ENCODE data around the gene PADI3.

DNA sequence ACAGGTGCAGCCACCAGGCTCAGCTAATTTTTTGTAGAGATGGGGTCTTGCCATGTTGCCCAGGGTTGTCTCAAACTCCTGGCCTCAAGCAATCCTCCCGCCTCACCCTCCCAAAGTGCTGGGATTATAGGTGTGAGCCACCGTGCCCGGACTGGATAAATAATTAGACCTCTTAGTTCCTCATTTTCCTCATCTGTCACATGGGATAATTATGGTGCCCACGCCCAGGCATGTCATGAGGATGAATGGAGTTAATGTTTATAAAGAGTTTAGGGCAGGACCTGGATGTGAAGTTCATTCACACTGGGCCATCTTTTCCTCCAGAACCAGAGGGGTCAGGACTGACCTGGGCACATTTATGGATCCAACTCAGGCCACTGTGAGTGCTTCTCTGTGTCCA is 23.7 kb downstream of the PADI3 start:
- TF ChIP-seq EZH2 (IDR thresholded peaks at IDR 0.05) (no peak), POLR2AphosphoS5 (IDR thresholded peaks at IDR 0.05; ENCODE audit: borderline replicate concordance, low read depth, low read length) (no peak)
